ENCODE results near the gene HAUS5. TPM values are rescaled to one million over a fixed set of nuclear protein-coding genes. Genes with fewer than 3 reads are reported as not detected.

The HAUS5 gene
- total RNA-seq, 2 donors from 2014 or later: 5.0 to 17.0 TPM

DNA sequence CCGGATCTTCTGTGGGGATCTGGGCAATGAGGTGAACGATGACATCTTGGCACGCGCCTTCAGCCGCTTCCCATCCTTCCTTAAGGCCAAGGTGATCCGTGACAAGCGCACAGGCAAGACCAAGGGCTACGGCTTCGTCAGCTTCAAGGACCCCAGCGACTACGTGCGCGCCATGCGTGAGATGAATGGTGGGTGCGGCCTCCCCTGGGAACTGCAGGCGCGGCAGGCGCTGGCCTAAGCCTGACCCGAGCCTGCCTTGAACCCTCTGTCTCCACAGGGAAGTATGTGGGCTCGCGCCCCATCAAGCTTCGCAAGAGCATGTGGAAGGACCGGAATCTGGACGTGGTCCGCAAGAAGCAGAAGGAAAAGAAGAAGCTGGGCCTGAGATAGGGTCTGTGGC, 24.6 kb downstream of the HAUS5 start:
- H3K36me3 ChIP-seq: no peaks in the 10 kb centered on the region
- H3K27ac ChIP-seq: no peak overlapping the region
- TF ChIP-seq, protein P1, sequence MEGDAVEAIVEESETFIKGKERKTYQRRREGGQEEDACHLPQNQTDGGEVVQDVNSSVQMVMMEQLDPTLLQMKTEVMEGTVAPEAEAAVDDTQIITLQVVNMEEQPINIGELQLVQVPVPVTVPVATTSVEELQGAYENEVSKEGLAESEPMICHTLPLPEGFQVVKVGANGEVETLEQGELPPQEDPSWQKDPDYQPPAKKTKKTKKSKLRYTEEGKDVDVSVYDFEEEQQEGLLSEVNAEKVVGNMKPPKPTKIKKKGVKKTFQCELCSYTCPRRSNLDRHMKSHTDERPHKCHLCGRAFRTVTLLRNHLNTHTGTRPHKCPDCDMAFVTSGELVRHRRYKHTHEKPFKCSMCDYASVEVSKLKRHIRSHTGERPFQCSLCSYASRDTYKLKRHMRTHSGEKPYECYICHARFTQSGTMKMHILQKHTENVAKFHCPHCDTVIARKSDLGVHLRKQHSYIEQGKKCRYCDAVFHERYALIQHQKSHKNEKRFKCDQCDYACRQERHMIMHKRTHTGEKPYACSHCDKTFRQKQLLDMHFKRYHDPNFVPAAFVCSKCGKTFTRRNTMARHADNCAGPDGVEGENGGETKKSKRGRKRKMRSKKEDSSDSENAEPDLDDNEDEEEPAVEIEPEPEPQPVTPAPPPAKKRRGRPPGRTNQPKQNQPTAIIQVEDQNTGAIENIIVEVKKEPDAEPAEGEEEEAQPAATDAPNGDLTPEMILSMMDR (IDR thresholded peaks at IDR 0.05): no peak
- DNase-seq: no peak
- intact Hi-C loops (cut with DNase I): no loop called here
- no peak overlapping the region for H3K9ac ChIP-seq (ENCODE audit: low read depth in 2 of 2, low read length in 2 of 2)
- H3K9me3 ChIP-seq: no peaks in the 10 kb centered on the region
- H3K4me1 ChIP-seq: no peaks in the 10 kb centered on the region
- H3K4me3 ChIP-seq: no peak overlapping the region
- no peaks in the 10 kb centered on the region for H3K27me3 ChIP-seq

GRCh38 chr19:35639321-35639639, 26.7 kb downstream of the HAUS5 start:
- Histone ChIP-seq H3K27ac (no peak overlapping the region), H3K9ac (ENCODE audit: low read depth in 2 of 2, low read length in 2 of 2) (no peak overlapping the region), H3K36me3 (no peaks in the 10 kb centered on the region), H3K4me3 (no peak overlapping the region), H3K27me3 (no peaks in the 10 kb centered on the region), H3K4me1 (no peaks in the 10 kb centered on the region), H3K9me3 (no peaks in the 10 kb centered on the region)
- DNase-seq: no peak
- intact Hi-C loops (cut with DNase I): no loop called here
- TF ChIP-seq, protein P1 (IDR thresholded peaks at IDR 0.05): no peak

DNA sequence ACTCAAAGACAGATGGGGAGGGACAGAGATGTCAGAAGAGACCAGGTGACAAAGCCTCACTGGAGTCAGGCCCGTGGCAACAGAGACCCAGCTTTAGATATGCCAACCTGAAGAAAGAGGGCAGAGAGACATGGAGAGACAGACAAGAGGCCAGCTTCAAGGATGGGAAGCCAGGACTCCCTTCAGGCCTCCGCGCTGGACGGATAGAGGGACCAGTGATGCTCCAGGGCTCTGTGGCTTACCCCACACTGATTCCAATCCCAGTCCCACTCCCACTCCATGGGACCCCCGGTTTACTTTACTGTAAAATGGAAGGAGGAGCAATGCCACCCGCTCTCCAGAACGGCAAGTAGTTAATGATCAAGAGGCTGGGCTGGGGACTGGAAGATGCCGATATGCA, 27.3 kb downstream of the HAUS5 start:
- H3K4me3 ChIP-seq: no peak overlapping the region
- H3K9ac ChIP-seq (ENCODE audit: low read depth in 2 of 2, low read length in 2 of 2): no peak overlapping the region
- intact Hi-C loops (cut with DNase I): no loop called here
- TF ChIP-seq, protein P1 (IDR thresholded peaks at IDR 0.05): no peak
- no peak overlapping the region for H3K27ac ChIP-seq
- no peaks in the 10 kb centered on the region for H3K27me3 ChIP-seq
- no peaks in the 10 kb centered on the region for H3K36me3 ChIP-seq
- H3K9me3 ChIP-seq: no peaks in the 10 kb centered on the region
- no peak for DNase-seq
- no peaks in the 10 kb centered on the region for H3K4me1 ChIP-seq

DNA sequence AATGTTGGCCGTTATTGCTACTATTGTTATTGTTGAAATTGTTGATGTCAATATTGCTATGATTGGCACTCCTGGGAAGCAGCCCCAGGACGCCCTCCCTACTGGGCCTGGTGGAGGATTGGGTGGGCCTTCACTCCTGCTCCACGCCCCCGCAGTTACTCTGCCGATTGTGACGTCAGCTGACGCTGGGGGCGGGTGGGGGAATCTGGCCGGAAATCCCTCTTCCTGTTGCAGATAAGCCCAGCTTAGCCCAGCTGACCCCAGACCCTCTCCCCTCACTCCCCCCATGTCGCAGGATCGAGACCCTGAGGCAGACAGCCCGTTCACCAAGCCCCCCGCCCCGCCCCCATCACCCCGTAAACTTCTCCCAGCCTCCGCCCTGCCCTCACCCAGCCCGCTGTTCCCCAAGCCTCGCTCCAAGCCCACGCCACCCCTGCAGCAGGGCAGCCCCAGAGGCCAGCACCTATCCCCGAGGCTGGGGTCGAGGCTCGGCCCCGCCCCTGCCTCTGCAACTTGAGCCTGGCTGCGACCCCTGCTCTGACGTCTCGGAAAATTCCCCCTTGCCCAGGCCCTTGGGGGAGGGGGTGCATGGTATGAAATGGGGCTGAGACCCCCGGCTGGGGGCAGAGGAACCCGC, 29.1 kb downstream of the HAUS5 start, which contains the start of gene ETV2:
ETV2 (plus strand) TSS at position 231 of the 637 bp plus-strand sequence. CDS start 716 bp downstream, outside the sequence.
- Histone ChIP-seq H3K27me3 (no peaks in the 10 kb centered on the region), H3K27ac (no peak within 1 kb of the TSS), H3K4me3 (no peak within 1 kb of the TSS), H3K9ac (ENCODE audit: low read depth in 2 of 2, low read length in 2 of 2) (peak within 1 kb of the TSS in 1 of 2 donors; percentile 12), H3K9me3 (no peaks in the 10 kb centered on the region), H3K36me3 (no peaks in the 10 kb centered on the region), H3K4me1 (no peaks in the 10 kb centered on the region)
- TF ChIP-seq, protein P1 (IDR thresholded peaks at IDR 0.05): no peak
- intact Hi-C loops (cut with DNase I): no loop called here
- DNase-seq: peak; percentile 38

DNA sequence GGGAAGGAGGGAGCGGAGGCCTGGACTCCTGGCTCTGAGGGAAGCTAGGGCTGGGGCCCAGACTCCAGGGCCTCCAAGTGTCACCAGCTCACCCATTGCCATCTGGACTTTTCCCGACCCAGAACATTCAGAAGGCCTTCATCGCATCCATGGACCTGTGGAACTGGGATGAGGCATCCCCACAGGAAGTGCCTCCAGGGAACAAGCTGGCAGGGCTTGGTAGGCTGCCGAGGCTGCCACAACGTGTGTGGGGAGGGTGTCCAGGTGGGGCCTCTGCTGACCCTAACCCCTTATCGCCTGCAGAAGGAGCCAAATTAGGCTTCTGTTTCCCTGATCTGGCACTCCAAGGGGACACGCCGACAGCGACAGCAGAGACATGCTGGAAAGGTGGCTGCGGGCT, 29.8 kb downstream of the HAUS5 start:
- Histone ChIP-seq H3K9me3 (no peaks in the 10 kb centered on the region), H3K27ac (no peak overlapping the region), H3K36me3 (no peaks in the 10 kb centered on the region), H3K27me3 (no peaks in the 10 kb centered on the region), H3K4me1 (no peaks in the 10 kb centered on the region), H3K9ac (ENCODE audit: low read depth in 2 of 2, low read length in 2 of 2) (no peak overlapping the region), H3K4me3 (no peak overlapping the region)
- intact Hi-C loops (cut with DNase I): no loop called here
- DNase-seq: no peak
- TF ChIP-seq, protein P1 (IDR thresholded peaks at IDR 0.05): no peak
